ENCODE results near the gene PAX5.

GRCh38 chr9:37053684-37054362 lies 19.8 kb upstream of the PAX5 start:
- TF ChIP-seq YY1 (IDR thresholded peaks at IDR 0.05; ENCODE audit: insufficient read depth, insufficient read length) (no peak), ZNF274 (IDR thresholded peaks at IDR 0.05; ENCODE audit: low read depth, low read length) (no peak)

Measured in NT2/D1 (cell line).